Mesendoderm (in vitro differentiated cells): Measurements from ENCODE around the gene EFEMP1.
"Not testable (repeated sequence)": the region's sequence is repeated elsewhere in the genome, so short reads cannot be mapped to it uniquely, and the experiment has no call there.

Source experiments
- DNase-seq: peaks from one replicate; pipeline ENCODE4 v3.0.0; 2013
- H2AK5ac ChIP-seq: 2 replicates; pipeline ENCODE4 v1.6.1; 2013; ENCODE audit warnings: low read length, inconsistent platforms
- H2BK120ac ChIP-seq: 2 replicates; pipeline ENCODE4 v1.6.1; 2013; ENCODE audit warnings: low read depth, mild to moderate bottlenecking, low read length, moderate library complexity, mixed read lengths
- H2BK15ac ChIP-seq: replicated peaks from 2 replicates; pipeline ENCODE4 v1.6.1; 2013; ENCODE audit warnings: low read depth, mild to moderate bottlenecking, moderate library complexity
- H2BK5ac ChIP-seq: 2 replicates; pipeline ENCODE4 v1.6.1; 2013; ENCODE audit warnings: low read length, inconsistent platforms
- H3K18ac ChIP-seq: 2 replicates; pipeline ENCODE4 v1.6.1; 2013; ENCODE audit warnings: mild to moderate bottlenecking, low read length, mixed read lengths
- H3K23ac ChIP-seq: one replicate; pipeline ENCODE4 v1.6.1; 2013; ENCODE audit warnings: low read length
- H3K27ac ChIP-seq: 2 replicates; pipeline ENCODE4 v1.5.1; 2013; ENCODE audit warnings: low read depth, mild to moderate bottlenecking, inconsistent platforms, low read length, moderate library complexity
- H3K27me3 ChIP-seq: 2 replicates; pipeline ENCODE4 v1.6.1; 2013; ENCODE audit warnings: low read length, control low read depth, mild to moderate bottlenecking, inconsistent platforms; ENCODE audit not compliant: insufficient read depth, poor library complexity
- H3K36me3 ChIP-seq: 2 replicates; pipeline ENCODE4 v1.6.1; 2013; ENCODE audit warnings: low read length, inconsistent platforms; ENCODE audit not compliant: control insufficient read depth, insufficient read depth
- H3K4ac ChIP-seq: one replicate; pipeline ENCODE4 v1.6.1; 2013; ENCODE audit warnings: low read depth, mild to moderate bottlenecking, low read length, moderate library complexity
- H3K4me1 ChIP-seq: 2 replicates; pipeline ENCODE4 v1.6.1; 2013; ENCODE audit warnings: low read depth, low read length, inconsistent platforms; ENCODE audit not compliant: control insufficient read depth
- H3K4me2 ChIP-seq: 2 replicates; pipeline ENCODE4 v1.6.1; 2013; ENCODE audit warnings: low read length
- H3K4me3 ChIP-seq: 2 replicates; pipeline ENCODE4 v1.5.1; 2013; ENCODE audit warnings: mild to moderate bottlenecking, low read length
- H3K56ac ChIP-seq: one replicate; pipeline ENCODE4 v1.6.1; 2013; ENCODE audit warnings: low read length
- H3K79me1 ChIP-seq: 2 replicates; pipeline ENCODE4 v1.6.1; 2013; ENCODE audit warnings: low read length, inconsistent platforms
- H3K79me2 ChIP-seq: 2 replicates; pipeline ENCODE4 v1.6.1; 2013; ENCODE audit warnings: mild to moderate bottlenecking, low read length; ENCODE audit not compliant: control insufficient read depth, insufficient read depth
- H3K9ac ChIP-seq: 2 replicates; pipeline ENCODE4 v1.6.1; 2013; ENCODE audit warnings: low read length, inconsistent platforms
- H4K5ac ChIP-seq: one replicate; pipeline ENCODE4 v1.6.1; 2013; ENCODE audit warnings: low read length
- H4K8ac ChIP-seq: one replicate; pipeline ENCODE4 v1.6.1; 2013; ENCODE audit warnings: low read depth, mild to moderate bottlenecking, control low read depth, low read length, moderate library complexity
- WGBS: extraction: QIAGEN DNeasy Blood & Tissue Kit; methylation state at CpG from one replicate; pipeline ENCODE4 v1.1.7; 2013; ENCODE audit warnings: low lambda C conversion rate, missing lambda C conversion rate; ENCODE audit not compliant: insufficient coverage; ENCODE audit errors: extremely low coverage; 5-methylcytosine and 5-hydroxymethylcytosine counted together

The EFEMP1 gene

DNA sequence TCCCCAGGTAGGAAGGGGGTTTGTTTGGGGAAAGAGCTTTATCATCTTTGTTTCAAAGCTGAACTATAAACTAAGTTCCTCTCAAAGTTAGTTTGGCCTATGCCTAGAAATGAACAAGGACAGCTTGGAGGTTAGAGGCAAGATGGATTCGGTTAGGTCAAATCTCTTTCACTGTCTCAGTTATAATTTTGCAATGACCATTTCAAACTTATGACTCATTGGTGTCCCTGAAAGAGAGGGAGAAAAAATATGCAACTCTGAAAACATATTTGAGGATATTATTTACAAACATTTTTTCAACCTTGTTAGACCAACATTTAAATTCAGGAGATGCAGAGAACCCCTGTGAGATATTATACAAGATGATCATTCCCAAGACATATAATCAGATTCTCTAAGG lies 95.7 kb downstream of the EFEMP1 start:
- H3K79me2 ChIP-seq = no peaks in the 10 kb centered on the region
- WGBS = no CpG with 5 or more reads among the region's 1 CpG
- H2BK5ac ChIP-seq = no peak overlapping the region
- no peak overlapping the region for H2AK5ac ChIP-seq
- no peak overlapping the region for H2BK15ac ChIP-seq
- H3K9ac ChIP-seq = no peak overlapping the region
- no peaks in the 10 kb centered on the region for H3K79me1 ChIP-seq
- H3K18ac ChIP-seq = no peak overlapping the region
- H3K4me2 ChIP-seq = no peak overlapping the region
- H3K56ac ChIP-seq = no peak overlapping the region
- H3K4me1 ChIP-seq = no peaks in the 10 kb centered on the region
- no peak for DNase-seq
- H2BK120ac ChIP-seq = no peak overlapping the region
- no peak overlapping the region for H3K23ac ChIP-seq
- H3K36me3 ChIP-seq = no peaks in the 10 kb centered on the region
- no peak overlapping the region for H3K4me3 ChIP-seq
- H4K8ac ChIP-seq = no peak overlapping the region
- no peak overlapping the region for H4K5ac ChIP-seq
- H3K27me3 ChIP-seq = no peaks in the 10 kb centered on the region
- no peak overlapping the region for H3K4ac ChIP-seq
- H3K27ac ChIP-seq = no peak overlapping the region

- not testable (repeated sequence) for H3K4me1 ChIP-seq, H3K18ac ChIP-seq, H3K4ac ChIP-seq, H3K9ac ChIP-seq, H2BK15ac ChIP-seq, H3K36me3 ChIP-seq, H3K79me2 ChIP-seq, H3K27me3 ChIP-seq, H4K8ac ChIP-seq, H2BK5ac ChIP-seq, H3K79me1 ChIP-seq, H3K23ac ChIP-seq, DNase-seq, H3K27ac ChIP-seq, H4K5ac ChIP-seq, H3K4me2 ChIP-seq, H2AK5ac ChIP-seq, H2BK120ac ChIP-seq, H3K56ac ChIP-seq, H3K4me3 ChIP-seq
- WGBS = no CpG with 5 or more reads among the region's 2 CpGs
These were observed 96.2 kb downstream of the EFEMP1 start for GRCh38 chr2:55827428-55827827.

DNA sequence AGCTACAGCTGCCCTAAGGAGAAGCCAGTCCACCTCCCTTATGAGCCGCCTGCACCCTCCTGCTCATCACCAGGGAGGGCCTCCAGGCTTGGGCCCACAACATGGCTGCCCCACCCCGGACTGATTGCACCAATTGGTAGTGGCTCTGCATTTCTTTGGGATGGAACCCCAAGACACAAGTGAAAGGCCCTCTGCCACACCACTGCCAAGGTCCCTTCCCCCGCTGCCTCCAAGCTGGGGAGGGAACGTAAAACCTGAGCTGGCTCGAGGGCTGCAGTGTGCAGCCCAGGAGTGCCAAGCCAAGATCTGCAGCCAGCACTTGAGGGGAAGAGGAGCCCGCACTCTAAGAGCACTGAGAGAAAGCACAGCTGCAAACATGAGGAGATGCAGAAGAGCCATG lies 97.3 kb downstream of the EFEMP1 start:
- H3K79me1 ChIP-seq = no peaks in the 10 kb centered on the region
- H2BK120ac ChIP-seq = no peak overlapping the region
- H2BK5ac ChIP-seq = no peak overlapping the region
- H2BK15ac ChIP-seq = no peak overlapping the region
- H3K27ac ChIP-seq = no peak overlapping the region
- no peak overlapping the region for H3K4me3 ChIP-seq
- H3K4me2 ChIP-seq = no peak overlapping the region
- H3K4me1 ChIP-seq = no peaks in the 10 kb centered on the region
- no peak for DNase-seq
- no peak overlapping the region for H3K23ac ChIP-seq
- H3K27me3 ChIP-seq = no peaks in the 10 kb centered on the region
- H4K8ac ChIP-seq = no peak overlapping the region
- no peak overlapping the region for H3K4ac ChIP-seq
- H3K79me2 ChIP-seq = no peaks in the 10 kb centered on the region
- H3K18ac ChIP-seq = no peak overlapping the region
- no peaks in the 10 kb centered on the region for H3K36me3 ChIP-seq
- no peak overlapping the region for H3K9ac ChIP-seq
- no peak overlapping the region for H2AK5ac ChIP-seq
- no peak overlapping the region for H4K5ac ChIP-seq
- WGBS = no CpG with 5 or more reads among the region's 6 CpGs
- no peak overlapping the region for H3K56ac ChIP-seq

DNA sequence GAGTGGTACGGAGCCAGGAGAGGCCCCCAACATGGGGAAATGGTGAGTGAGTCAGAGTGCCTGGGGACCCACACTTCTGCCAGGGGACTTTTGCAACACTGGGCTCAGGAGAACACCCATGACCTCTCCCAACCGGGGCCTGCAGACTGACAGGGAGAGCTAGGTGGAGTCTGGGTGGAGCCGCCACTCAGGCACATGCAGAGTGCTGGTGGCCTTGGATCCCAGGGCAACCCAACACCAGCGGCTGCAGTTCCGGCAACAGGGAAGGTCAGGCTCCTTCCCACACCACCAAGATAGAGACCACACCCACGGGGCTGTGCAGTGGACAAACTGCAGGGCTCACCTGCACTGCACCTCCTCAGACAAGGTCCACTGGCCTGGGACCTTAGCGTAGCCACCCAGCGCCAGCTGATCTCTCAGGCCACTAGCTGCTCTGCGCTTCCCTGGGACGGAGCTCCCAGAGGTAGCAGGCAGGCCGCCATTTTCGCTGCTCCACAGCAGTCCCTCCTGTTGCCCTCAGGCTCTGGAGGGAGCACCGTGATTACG lies 99.0 kb downstream of the EFEMP1 start:
- Histone ChIP-seq H4K5ac (no peak overlapping the region), H3K27ac (no peak overlapping the region), H3K27me3 (no peaks in the 10 kb centered on the region), H3K23ac (no peak overlapping the region), H3K79me1 (no peaks in the 10 kb centered on the region), H3K18ac (no peak overlapping the region), H3K4ac (no peak overlapping the region), H2AK5ac (no peak overlapping the region), H3K79me2 (no peaks in the 10 kb centered on the region), H3K4me1 (no peaks in the 10 kb centered on the region), H2BK15ac (no peak overlapping the region), H3K9ac (no peak overlapping the region), H2BK120ac (no peak overlapping the region), H3K4me2 (no peak overlapping the region), H4K8ac (no peak overlapping the region), H3K56ac (no peak overlapping the region), H3K4me3 (no peak overlapping the region), H2BK5ac (no peak overlapping the region), H3K36me3 (no peaks in the 10 kb centered on the region)
- no peak for DNase-seq
- WGBS = no CpG with 5 or more reads among the region's 14 CpGs
